EH (cell line): ENCODE data around the gene SLC22A14.
"Not testable (repeated sequence)": the region's sequence is repeated elsewhere in the genome, so short reads cannot be mapped to it uniquely, and the experiment has no call there.

ENCODE experiments used
- DNase-seq: peaks from one replicate; pipeline ENCODE4 v3.0.0-alpha.2; 2015; ENCODE audit warnings: low read depth

The SLC22A14 gene

DNA sequence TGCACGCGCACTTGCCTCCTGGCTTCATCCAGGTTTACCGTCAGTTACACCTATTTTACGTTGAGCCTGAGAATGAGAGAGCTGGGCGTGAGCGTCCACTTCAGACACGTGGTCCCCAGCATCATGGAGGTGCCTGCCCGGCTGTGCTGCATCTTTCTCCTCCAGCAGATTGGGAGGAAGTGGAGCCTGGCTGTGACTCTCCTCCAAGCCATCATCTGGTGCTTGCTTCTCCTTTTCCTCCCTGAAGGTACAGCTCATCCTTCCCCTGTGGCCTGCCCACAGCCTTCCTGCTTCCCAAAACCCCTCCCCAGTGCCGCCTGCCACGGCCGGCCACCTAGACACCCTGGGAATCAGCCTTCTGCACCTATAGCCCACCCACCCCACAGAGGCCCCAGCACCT, 31.6 kb downstream of the SLC22A14 start:
- DNase-seq, result no peak

DNA sequence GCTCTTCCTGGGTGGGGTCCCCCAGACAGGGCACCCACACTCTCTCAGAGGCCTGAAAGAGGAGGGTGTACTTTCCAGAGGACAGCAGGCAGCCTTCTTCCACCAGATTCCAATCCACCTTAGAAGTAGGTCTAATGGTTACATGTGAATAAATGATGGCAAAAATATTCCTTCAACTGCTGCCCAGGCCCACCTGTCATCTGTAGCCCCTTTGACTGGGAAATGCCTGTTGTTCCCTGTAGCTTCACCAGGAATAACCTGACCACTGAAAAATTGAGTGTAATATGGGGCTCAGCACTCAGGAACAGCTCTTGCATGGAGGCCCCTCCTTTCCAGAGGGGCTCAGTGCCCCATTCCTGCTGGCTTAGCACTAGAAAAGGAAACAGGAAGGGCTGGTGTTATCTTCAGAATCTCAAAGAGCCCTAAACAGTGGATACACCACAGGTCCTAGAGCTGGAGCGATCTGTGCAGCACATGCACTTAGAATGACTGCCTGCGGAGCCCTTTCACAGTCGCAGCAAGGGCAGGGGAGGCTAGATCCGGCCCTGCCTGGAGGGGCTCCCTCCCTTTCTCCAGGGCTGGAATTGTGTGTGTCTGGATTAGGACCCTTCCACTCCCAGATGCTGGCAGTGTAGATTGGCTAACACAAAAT, 32.1 kb downstream of the SLC22A14 start:
- peak; percentile 1 for DNase-seq

DNA sequence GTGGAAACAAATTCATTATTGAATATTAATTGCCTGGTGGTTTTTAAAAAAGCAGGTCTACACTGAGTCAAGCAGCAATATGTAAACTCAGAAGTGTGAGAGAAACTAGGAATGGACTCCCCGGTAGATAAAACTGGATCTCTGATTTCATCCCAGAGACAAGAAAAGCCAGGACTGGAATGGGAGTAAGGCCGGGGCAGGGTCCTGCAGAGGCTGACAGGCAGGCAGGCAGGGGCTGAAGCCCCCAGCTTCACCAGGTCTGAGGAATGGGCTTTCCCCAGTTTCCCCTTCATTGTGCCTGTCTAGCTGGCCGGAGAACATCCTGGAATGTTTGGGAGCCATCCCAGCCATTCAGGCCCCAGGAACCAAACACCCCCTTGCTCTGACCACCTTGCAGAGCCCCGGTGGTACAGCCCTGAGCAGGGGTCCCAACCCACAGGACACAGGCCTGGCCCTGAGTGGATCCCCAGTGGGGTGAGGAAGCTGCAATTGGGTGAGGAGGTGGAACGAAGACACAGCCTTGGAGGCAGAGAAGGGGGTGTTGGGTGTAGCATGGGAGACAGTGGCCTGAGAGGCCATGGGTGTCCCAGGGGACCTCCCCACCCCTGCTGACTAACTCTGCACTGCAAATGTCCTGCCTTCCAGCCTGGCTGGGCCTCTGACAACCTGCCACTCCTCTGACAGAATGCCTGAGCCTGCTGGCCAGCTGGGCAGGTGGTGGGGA, 32.8 kb downstream of the SLC22A14 start:
- no peak for DNase-seq

GRCh38 chr3:38315488-38316230, 33.6 kb downstream of the SLC22A14 start:
- DNase-seq, result no peak

- no peak for DNase-seq
Measured at GRCh38 chr3:38316356-38317191, 34.5 kb downstream of the SLC22A14 start.

DNA sequence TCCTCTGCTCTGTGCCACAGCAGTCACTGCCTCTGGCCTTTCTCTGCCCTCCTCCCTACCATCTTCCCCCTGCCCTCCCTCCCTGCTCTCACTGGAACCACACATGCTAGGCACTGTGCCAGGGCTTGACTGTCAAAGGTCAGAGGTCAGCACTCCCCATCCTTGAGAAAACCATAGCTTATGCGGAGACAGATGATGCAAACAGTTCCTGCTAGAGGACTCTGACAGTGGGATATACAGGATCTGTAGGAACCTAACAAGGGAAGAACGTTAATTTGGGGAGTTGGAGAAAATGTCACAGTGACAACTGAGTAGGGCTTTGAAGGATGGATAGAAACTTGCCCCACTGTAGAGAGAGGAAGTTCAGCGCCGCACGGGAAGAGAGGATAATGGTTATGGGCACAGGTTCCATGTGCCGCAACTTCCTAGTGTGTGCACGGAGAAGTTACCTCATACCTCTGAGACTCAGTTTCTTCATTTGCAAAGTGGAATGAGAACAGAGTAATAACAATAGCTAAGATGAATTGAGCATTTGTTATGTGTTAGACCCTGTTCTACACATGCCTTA, 35.2 kb downstream of the SLC22A14 start:
- DNase-seq, result no peak

DNA sequence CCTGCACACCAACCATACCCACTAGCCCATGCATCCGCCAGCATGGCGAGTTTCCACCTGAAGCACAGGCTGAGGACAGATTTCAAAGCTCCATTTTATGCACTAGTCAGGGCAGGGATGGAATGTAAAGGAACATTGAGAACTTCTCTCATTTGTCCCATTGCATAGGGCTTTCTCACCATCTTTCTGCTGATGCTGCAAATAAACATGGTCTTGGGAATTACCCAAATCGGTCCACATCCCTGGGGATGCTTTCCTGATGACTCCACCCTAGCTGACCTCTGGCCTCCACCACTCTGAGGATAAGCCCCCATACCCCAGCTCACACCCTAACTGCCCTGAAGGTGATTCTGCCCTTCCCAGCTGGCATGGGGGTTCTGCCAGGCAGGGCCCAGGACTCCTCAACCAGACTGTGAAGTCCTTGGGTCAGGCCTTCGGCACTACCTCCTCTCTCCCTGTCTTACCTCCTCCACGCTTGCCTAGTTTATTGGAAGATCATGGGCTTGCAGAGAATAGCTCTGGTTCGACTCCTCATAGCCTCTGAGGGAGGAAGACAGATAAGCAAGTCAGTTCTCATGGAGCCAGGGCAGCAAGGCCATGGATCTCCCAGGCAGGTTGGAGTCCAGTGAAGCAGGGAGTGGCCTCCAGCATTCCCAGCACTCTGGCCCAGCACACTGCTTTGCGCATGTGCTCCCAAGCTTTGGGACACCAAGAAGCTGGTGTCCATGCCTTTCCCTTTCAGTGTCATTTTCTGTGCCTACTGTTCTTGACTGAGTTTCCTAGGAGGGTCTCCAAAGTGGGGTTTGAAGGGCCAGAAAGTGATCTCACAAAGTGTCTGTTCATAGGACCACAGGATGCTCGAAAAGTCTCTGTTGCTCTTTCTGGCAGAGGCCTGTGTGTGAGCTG, 36.9 kb downstream of the SLC22A14 start:
- no peak for DNase-seq

DNA sequence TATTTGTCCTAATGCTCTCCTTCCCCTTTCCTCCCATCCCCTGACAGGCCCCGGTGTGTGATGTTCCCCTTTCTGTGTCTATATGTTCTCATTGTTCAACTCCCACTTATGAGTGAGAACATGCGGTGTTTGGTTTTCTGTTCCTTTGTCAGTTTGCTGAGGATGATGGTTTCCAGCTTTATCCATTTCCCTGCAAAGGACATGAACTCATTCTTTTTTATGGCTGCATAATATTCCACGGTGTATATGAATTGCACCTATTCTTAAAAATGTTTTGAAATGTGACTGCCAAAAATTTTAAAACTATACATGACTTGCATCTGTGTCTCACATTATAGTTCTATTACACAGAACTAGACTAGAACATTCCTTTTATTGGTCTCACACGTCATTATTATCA, 38.5 kb downstream of the SLC22A14 start:
- not testable (repeated sequence) for DNase-seq

DNA sequence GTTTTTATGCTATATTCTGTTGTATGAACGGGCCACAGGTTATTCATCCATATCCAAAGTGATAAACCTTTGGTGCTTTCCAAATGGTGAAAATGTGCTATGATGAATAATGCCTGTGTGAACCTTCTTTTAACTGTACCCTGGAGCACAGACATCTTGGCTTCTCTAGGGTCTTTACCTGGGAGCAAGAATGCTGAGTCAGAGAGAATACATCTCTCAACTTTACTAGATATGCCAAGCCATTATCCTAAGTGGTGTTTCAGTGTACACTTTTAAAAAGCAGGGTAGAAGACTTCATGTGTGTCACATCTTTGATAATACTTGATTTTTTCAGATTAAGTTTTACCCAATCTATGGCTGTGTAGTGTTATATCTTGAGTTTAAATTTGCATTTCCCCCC, 41.0 kb downstream of the SLC22A14 start:
- DNase-seq, result no peak

GRCh38 chr3:38325256-38325655, 43.2 kb downstream of the SLC22A14 start:
- no peak for DNase-seq

DNA sequence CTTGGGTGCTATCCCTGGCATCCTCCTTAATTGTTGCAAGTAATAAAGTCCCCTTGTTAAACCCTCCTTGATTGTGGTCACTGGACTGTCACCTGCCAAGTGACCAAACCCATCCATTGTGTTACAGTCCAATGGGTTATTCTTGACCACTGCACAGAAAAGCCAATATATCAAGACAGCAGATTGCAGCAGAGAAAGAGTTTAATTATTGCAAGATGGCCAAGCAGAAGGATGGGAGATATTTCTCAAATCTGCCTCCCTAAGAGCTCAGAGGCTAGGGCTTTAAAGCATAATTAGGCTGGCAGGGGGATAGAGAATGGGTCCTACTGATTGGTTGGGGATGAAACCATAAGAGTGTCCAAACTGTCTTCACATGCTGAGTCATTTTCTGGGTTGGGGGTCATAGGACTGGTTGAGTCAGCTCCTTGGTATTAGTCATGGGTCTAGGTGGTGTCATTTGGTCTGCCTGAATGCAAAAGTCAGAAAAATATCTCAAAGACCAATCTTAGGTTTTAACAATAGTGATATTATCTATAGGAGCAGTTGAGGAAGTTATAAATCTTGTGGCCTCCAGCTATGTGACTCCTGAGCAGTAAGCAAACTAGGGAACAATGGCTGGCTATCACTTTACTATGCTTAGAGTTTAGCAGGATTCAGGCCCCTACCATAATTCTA, 45.4 kb downstream of the SLC22A14 start:
- DNase-seq, result peak; percentile 65

- DNase-seq, result no peak
Measured at GRCh38 chr3:38331257-38332022, 49.3 kb downstream of the SLC22A14 start.

DNA sequence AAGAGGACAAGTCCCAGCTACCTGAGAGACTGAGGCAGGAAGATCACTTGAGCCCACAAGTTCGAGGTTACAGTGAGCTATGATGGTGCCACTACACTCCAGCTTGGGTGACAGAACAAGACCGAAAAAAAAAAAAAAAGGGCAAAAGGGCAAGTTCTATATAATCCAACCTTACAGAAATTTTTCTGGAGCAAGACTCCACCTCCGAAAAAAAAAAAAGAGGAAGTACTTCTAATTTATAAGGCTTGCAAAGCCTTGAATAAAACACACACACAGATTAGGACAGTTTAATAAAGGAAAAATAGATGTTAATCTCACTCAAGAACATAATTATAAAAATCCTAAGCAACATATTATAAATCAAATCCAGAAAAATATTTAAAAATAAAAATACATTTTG, 50.1 kb downstream of the SLC22A14 start:
- no peak for DNase-seq

- DNase-seq, result peak; percentile 83
Measured at GRCh38 chr3:38334142-38335055, 52.3 kb downstream of the SLC22A14 start.

- no peak for DNase-seq
Measured at GRCh38 chr3:38335263-38335662, 53.2 kb downstream of the SLC22A14 start.

GRCh38 chr3:38337703-38338102, 55.6 kb downstream of the SLC22A14 start:
- no peak for DNase-seq

DNA sequence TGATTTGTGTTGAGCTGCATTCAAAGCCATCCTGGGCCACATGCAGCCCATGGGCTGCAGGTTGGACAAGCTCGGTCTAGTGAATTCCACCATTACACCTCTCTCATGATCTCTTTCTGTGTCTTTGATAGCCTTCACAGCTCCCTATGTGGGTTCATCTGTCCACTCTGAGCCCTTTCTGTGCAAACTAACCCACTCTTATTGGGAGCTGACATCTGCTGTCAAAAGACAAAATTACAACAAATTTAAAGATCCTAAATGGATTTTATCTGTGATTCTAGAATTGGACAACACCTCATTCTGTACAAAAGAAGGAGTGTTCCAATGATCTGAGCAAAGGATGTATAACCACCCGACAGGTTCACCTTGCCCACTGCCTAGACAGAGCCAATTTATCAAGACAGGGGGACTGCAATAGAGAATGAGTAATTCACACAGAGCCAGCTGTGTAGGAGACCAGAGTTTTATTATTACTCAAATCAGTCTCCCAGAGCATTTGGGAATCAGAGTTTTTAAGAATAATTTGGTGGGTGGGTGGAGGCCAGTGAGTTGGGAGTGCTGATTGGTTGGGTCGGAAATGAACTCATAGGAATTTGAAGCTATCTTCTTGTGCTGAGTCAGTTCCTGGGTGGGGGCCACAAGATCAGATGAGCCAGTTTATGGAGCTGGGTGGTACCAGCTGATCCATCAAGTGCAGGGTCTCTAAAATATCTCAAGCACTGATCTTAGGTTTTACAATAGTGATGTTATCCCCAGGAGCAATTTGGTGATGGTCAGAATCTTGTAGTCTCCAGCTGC, 61.9 kb downstream of the SLC22A14 start:
- peak; percentile 15 for DNase-seq
